ENCODE results near the gene GABRP.

Gene GABRP

DNA sequence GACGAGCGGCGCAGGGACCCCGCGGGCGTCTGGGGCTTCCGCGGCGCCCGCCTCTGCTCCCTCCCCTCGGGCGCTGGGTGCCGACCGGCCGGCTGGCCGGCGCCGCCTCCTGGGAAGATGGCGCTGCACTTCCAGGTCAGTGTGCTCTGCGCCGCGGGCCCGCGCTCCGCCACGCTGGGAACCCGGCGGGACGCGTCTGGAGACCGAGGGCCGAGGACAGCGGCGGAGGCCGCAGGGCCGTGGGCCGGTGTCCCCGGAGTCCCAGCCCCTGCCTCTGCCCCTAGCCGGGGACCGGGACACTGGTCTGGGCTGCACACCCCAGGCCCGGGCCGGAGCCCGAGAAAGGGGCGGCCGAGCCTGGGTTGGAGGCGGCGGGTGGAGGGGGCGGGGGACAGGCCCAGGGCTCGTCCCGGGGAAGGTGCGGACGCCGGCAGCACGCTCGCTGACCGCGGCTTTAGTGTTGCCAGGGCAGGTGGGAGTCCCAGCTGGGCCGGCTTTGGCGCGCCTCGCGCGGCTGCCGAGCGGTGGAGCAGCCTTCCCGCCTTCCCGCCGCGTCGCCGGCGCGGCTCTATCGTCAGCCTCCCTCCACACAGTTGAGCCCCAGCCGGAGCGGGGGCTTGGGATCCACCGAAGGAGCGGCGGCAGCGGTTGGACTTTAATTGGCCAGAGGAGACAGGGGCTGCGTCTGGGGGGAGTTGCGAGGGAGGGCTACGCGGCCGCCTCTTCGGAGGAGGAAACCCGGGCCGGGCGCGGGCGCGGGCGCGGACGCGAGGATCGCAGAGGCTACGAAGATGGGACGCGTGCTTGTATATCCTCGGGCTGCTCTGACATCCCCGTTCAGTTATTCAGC lies 78.6 kb downstream of the GABRP start, which contains the start of gene RANBP17:
TSS of gene RANBP17 (plus strand) at position 102 of the 850 bp plus-strand sequence.
- TF ChIP-seq, protein P1, sequence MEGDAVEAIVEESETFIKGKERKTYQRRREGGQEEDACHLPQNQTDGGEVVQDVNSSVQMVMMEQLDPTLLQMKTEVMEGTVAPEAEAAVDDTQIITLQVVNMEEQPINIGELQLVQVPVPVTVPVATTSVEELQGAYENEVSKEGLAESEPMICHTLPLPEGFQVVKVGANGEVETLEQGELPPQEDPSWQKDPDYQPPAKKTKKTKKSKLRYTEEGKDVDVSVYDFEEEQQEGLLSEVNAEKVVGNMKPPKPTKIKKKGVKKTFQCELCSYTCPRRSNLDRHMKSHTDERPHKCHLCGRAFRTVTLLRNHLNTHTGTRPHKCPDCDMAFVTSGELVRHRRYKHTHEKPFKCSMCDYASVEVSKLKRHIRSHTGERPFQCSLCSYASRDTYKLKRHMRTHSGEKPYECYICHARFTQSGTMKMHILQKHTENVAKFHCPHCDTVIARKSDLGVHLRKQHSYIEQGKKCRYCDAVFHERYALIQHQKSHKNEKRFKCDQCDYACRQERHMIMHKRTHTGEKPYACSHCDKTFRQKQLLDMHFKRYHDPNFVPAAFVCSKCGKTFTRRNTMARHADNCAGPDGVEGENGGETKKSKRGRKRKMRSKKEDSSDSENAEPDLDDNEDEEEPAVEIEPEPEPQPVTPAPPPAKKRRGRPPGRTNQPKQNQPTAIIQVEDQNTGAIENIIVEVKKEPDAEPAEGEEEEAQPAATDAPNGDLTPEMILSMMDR (IDR thresholded peaks at IDR 0.05; ENCODE audit: low read depth, low read length, missing control alignments) = no peak
- H3K4me3 ChIP-seq (ENCODE audit: low read depth, low read length) = no peak within 1 kb of the TSS
- DNase-seq (ENCODE audit: low read depth) = no peak

- no peak for DNase-seq (ENCODE audit: low read depth)
- TF ChIP-seq, protein P1 (IDR thresholded peaks at IDR 0.05; ENCODE audit: low read depth, low read length, missing control alignments) = no peak
- H3K4me3 ChIP-seq (ENCODE audit: low read depth, low read length) = no peak overlapping the region
Measured at GRCh38 chr5:170863646-170864045, 80.1 kb downstream of the GABRP start.
